Measurements from ENCODE around the gene SLC7A6OS.

GRCh38 chr16:68289202-68289601 lies 21.5 kb downstream of the SLC7A6OS start:
- TF ChIP-seq EZH2 (IDR thresholded peaks at IDR 0.05; ENCODE audit: insufficient read depth, poor library complexity, severe bottlenecking) = no peak
- TF ChIP-seq EZH2phosphoT487 (IDR thresholded peaks at IDR 0.05; ENCODE audit: insufficient read depth, low read depth) = no peak
